ENCODE results near the gene HEBP2.

GRCh38 chr6:138467901-138468300 is 63.9 kb downstream of the HEBP2 start:
- TF ChIP-seq, protein P1, sequence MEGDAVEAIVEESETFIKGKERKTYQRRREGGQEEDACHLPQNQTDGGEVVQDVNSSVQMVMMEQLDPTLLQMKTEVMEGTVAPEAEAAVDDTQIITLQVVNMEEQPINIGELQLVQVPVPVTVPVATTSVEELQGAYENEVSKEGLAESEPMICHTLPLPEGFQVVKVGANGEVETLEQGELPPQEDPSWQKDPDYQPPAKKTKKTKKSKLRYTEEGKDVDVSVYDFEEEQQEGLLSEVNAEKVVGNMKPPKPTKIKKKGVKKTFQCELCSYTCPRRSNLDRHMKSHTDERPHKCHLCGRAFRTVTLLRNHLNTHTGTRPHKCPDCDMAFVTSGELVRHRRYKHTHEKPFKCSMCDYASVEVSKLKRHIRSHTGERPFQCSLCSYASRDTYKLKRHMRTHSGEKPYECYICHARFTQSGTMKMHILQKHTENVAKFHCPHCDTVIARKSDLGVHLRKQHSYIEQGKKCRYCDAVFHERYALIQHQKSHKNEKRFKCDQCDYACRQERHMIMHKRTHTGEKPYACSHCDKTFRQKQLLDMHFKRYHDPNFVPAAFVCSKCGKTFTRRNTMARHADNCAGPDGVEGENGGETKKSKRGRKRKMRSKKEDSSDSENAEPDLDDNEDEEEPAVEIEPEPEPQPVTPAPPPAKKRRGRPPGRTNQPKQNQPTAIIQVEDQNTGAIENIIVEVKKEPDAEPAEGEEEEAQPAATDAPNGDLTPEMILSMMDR (CRISPR knock-in tag; IDR thresholded peaks at IDR 0.05) = no peak
- TF ChIP-seq NR2F2 (IDR thresholded peaks at IDR 0.05; ENCODE audit: borderline replicate concordance, low read depth) = no peak
- no peak for TF ChIP-seq TP53 (CRISPR knock-in tag; conservative IDR thresholded peaks at IDR 0.05)
- no peak for TF ChIP-seq ZC3H4 (CRISPR knock-in tag; IDR thresholded peaks at IDR 0.05; ENCODE audit: borderline replicate concordance)
- TF ChIP-seq MAX (IDR thresholded peaks at IDR 0.05) = no peak
- no peak for TF ChIP-seq ZBTB7A (CRISPR knock-in tag; IDR thresholded peaks at IDR 0.05)
- no peak for TF ChIP-seq ZBTB26 (CRISPR knock-in tag; IDR thresholded peaks at IDR 0.05; ENCODE audit: borderline replicate concordance)
- TF ChIP-seq, protein P2, sequence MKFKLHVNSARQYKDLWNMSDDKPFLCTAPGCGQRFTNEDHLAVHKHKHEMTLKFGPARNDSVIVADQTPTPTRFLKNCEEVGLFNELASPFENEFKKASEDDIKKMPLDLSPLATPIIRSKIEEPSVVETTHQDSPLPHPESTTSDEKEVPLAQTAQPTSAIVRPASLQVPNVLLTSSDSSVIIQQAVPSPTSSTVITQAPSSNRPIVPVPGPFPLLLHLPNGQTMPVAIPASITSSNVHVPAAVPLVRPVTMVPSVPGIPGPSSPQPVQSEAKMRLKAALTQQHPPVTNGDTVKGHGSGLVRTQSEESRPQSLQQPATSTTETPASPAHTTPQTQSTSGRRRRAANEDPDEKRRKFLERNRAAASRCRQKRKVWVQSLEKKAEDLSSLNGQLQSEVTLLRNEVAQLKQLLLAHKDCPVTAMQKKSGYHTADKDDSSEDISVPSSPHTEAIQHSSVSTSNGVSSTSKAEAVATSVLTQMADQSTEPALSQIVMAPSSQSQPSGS (CRISPR knock-in tag; IDR thresholded peaks at IDR 0.05) = no peak
- no peak for TF ChIP-seq PHF21A (CRISPR knock-in tag; IDR thresholded peaks at IDR 0.05)
- no peak for TF ChIP-seq RELA (CRISPR knock-in tag; IDR thresholded peaks at IDR 0.05)
- TF ChIP-seq, protein P3, sequence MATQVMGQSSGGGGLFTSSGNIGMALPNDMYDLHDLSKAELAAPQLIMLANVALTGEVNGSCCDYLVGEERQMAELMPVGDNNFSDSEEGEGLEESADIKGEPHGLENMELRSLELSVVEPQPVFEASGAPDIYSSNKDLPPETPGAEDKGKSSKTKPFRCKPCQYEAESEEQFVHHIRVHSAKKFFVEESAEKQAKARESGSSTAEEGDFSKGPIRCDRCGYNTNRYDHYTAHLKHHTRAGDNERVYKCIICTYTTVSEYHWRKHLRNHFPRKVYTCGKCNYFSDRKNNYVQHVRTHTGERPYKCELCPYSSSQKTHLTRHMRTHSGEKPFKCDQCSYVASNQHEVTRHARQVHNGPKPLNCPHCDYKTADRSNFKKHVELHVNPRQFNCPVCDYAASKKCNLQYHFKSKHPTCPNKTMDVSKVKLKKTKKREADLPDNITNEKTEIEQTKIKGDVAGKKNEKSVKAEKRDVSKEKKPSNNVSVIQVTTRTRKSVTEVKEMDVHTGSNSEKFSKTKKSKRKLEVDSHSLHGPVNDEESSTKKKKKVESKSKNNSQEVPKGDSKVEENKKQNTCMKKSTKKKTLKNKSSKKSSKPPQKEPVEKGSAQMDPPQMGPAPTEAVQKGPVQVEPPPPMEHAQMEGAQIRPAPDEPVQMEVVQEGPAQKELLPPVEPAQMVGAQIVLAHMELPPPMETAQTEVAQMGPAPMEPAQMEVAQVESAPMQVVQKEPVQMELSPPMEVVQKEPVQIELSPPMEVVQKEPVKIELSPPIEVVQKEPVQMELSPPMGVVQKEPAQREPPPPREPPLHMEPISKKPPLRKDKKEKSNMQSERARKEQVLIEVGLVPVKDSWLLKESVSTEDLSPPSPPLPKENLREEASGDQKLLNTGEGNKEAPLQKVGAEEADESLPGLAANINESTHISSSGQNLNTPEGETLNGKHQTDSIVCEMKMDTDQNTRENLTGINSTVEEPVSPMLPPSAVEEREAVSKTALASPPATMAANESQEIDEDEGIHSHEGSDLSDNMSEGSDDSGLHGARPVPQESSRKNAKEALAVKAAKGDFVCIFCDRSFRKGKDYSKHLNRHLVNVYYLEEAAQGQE (IDR thresholded peaks at IDR 0.05; ENCODE audit: borderline replicate concordance in 1 of 2, low read depth in 1 of 2, low read length in 2 of 2) = no peak
- no peak for TF ChIP-seq MEIS2 (CRISPR knock-in tag; IDR thresholded peaks at IDR 0.05)
- no peak for TF ChIP-seq NBN (conservative IDR thresholded peaks at IDR 0.05)
